ENCODE measurements around the gene KCNK10. TPM values are rescaled to one million over a fixed set of nuclear protein-coding genes. Genes with fewer than 3 reads are reported as not detected.

The KCNK10 gene
- polyA plus RNA-seq, 3 donors: 0.05 TPM; not detected in 2

- H2AFZ ChIP-seq (ENCODE audit: insufficient read depth, low read depth, low read length, poor library complexity, severe bottlenecking): no peak overlapping the region
- no peaks in the 10 kb centered on the region for H3K79me2 ChIP-seq (ENCODE audit: insufficient read depth, low read length)
- TF ChIP-seq CTCF (IDR thresholded peaks at IDR 0.05): no peak
- H3K27me3 ChIP-seq (ENCODE audit: control insufficient read depth in 2 of 2, insufficient read depth in 2 of 2, low read length in 2 of 2): no peaks in the 10 kb centered on the region
- Mint-ChIP-seq H3K27ac (no peak overlapping the region), H3K4me1 (no peaks in the 10 kb centered on the region), H3K27me3 (ENCODE audit: low read depth in 3 of 3) (peaks cover 8 to 17% (median 10%) of the 10 kb centered on the region in 3 donors), H3K36me3 (no peaks in the 10 kb centered on the region), H3K9me3 (peaks cover 0 to 9% (median 3%) of the 10 kb centered on the region in 7 donors), H3K4me3 (no peak overlapping the region)
- H3K9me3 ChIP-seq (replicated peaks in 1 of 2; ENCODE audit: control insufficient read depth in 1 of 2, insufficient read depth in 1 of 2, low read length in 2 of 2): no peaks in the 10 kb centered on the region
- H3K27ac ChIP-seq (ENCODE audit: low read depth in 1 of 2, low read length in 2 of 2): no peak overlapping the region
- no peaks in the 10 kb centered on the region for H3K4me1 ChIP-seq (ENCODE audit: control insufficient read depth in 1 of 2, insufficient read depth in 2 of 2, low read length in 2 of 2)
- no peak overlapping the region for H3K9ac ChIP-seq (ENCODE audit: insufficient read depth, low read length, poor library complexity, severe bottlenecking)
- H3K36me3 ChIP-seq (replicated peaks in 1 of 2; ENCODE audit: control insufficient read depth in 1 of 2, insufficient read depth in 2 of 2, low read length in 2 of 2): no peaks in the 10 kb centered on the region
- no peak for DNase-seq
- no peaks in the 10 kb centered on the region for H4K20me1 ChIP-seq (ENCODE audit: insufficient read depth, low read length)
- no peak overlapping the region for H3K4me3 ChIP-seq (replicated peaks in 1 of 3; ENCODE audit: low read depth in 2 of 3, low read length in 3 of 3)
- H3K4me2 ChIP-seq (replicated peaks; ENCODE audit: extremely low read depth, low read length, poor library complexity, severe bottlenecking): no peak overlapping the region
- intact Hi-C loops (cut with micrococcal nuclease): no loop called here
These were observed 110.4 kb downstream of the KCNK10 start for GRCh38 chr14:88212691-88213090.

GRCh38 chr14:88210426-88210825, 112.6 kb downstream of the KCNK10 start:
- Histone ChIP-seq H3K4me3 (replicated peaks in 1 of 3; ENCODE audit: low read depth in 2 of 3, low read length in 3 of 3) (no peak overlapping the region), H2AFZ (ENCODE audit: insufficient read depth, low read depth, low read length, poor library complexity, severe bottlenecking) (no peak overlapping the region), H4K20me1 (ENCODE audit: insufficient read depth, low read length) (no peaks in the 10 kb centered on the region), H3K27me3 (ENCODE audit: control insufficient read depth in 2 of 2, insufficient read depth in 2 of 2, low read length in 2 of 2) (no peaks in the 10 kb centered on the region), H3K36me3 (replicated peaks in 1 of 2; ENCODE audit: control insufficient read depth in 1 of 2, insufficient read depth in 2 of 2, low read length in 2 of 2) (no peaks in the 10 kb centered on the region), H3K4me1 (ENCODE audit: control insufficient read depth in 1 of 2, insufficient read depth in 2 of 2, low read length in 2 of 2) (no peaks in the 10 kb centered on the region), H3K9ac (ENCODE audit: insufficient read depth, low read length, poor library complexity, severe bottlenecking) (no peak overlapping the region), H3K79me2 (ENCODE audit: insufficient read depth, low read length) (no peaks in the 10 kb centered on the region), H3K27ac (ENCODE audit: low read depth in 1 of 2, low read length in 2 of 2) (no peak overlapping the region), H3K9me3 (replicated peaks in 1 of 2; ENCODE audit: control insufficient read depth in 1 of 2, insufficient read depth in 1 of 2, low read length in 2 of 2) (no peaks in the 10 kb centered on the region), H3K4me2 (replicated peaks; ENCODE audit: extremely low read depth, low read length, poor library complexity, severe bottlenecking) (no peak overlapping the region)
- H3K9me3 Mint-ChIP-seq: peaks cover 0 to 7% (median 2%) of the 10 kb centered on the region in 7 donors
- H3K36me3 Mint-ChIP-seq: no peaks in the 10 kb centered on the region
- no peaks in the 10 kb centered on the region for H3K4me1 Mint-ChIP-seq
- WGBS (ENCODE audit: insufficient coverage): 86% methylated on average over 6 of the region's 8 CpGs
- DNase-seq: no peak
- H3K27ac Mint-ChIP-seq: no peak overlapping the region
- no peak for TF ChIP-seq CTCF (IDR thresholded peaks at IDR 0.05)
- no peak overlapping the region for H3K4me3 Mint-ChIP-seq
- intact Hi-C loops (cut with micrococcal nuclease): no loop called here
- peaks cover 8 to 23% (median 10%) of the 10 kb centered on the region in 3 donors for H3K27me3 Mint-ChIP-seq (ENCODE audit: low read depth in 3 of 3)

Measured in CD14-positive monocyte (primary cell).